GM13976 (cell line): ENCODE results near the gene MRPS33.
"Not testable (repeated sequence)": the region's sequence is repeated elsewhere in the genome, so short reads cannot be mapped to it uniquely, and the experiment has no call there.

Experiments
- DNase-seq: peaks from one replicate; pipeline ENCODE4 v3.0.0; 2012; ENCODE audit warnings: low spot score
- in situ Hi-C: fragments of 300-500 bp; cut with MboI; formaldehyde crosslinking; loops from one replicate; pipeline ENCODE4 v1.12.0; 2022; ENCODE audit warnings: low sequenced_read_pairs, mixed read lengths, inconsistent platforms; ENCODE audit not compliant: unreplicated experiment
- TF ChIP-seq, protein P1 (sequence below): IDR thresholded peaks from 2 replicates; pipeline ENCODE4 v1.5.1; 2012; ENCODE audit warnings: borderline replicate concordance, mild to moderate bottlenecking; ENCODE audit not compliant: insufficient read depth; ENCODE audit errors: extremely low read depth, missing control alignments, control extremely low read depth

MRPS33 gene

DNA sequence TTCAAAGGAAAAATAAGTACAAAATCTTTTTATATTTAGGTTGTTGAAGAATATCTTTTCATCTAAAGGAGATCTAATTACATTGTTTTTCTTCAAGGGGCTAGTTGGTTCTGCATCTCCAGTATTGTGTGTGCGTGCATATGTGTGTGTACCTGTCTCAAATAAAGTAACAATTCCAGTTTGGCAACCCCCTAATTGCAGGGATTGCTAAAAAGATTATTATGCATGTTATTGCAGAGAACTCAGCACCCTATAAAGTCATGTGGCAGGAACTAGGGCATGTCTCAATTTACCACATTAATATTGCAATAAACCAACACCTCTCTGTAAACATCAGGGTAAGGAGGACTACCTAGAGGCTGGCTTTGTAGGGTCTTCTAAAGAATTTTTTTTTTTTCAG lies 37.0 kb downstream of the MRPS33 start:
- in situ Hi-C loops, result no loop called here
- no peak for DNase-seq

DNA sequence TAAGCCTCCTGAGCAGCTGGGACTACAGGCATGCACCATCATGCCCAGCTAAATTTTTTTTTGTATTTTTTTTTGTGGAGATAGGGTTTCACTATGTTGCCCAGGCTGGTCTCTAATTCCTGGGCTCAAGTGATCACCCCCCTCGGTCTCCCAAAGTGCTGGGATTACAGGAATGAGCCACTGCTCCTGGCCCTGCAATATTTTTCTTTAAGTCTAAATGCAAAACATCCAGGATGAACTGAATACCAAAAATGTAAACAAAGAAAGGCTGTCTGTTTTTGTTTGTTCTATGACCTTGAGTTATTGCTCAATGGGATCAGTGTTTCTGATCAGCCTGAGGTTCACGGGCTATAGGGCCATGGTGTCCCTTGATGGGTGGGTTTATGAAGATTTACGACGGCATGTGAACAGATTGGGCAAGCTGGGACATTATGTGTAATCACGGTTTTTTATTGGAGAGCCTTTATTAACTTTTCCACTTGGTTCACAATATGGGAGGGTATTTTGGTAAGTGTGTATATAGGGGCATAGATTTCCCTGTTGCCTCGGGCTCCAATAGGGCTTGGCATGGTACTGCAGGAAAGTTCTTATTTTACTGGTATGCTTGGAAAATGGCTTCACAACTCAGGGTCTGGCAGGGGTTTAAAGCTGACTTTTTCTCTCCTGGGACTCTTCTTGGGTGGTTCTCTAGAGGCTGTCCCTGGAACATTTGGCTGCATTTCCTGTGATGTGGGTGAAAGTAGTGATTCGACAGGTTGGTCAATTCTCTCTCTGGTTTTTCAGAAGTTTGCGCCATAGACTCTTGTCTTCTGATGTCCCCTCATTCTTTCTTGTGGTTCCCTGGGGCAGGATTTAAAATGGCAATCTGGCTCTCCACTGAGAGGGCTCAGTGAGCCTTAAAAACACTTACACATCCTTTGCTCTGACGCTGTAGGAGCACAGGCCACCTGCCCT lies 41.6 kb downstream of the MRPS33 start:
- TF ChIP-seq, protein P1, sequence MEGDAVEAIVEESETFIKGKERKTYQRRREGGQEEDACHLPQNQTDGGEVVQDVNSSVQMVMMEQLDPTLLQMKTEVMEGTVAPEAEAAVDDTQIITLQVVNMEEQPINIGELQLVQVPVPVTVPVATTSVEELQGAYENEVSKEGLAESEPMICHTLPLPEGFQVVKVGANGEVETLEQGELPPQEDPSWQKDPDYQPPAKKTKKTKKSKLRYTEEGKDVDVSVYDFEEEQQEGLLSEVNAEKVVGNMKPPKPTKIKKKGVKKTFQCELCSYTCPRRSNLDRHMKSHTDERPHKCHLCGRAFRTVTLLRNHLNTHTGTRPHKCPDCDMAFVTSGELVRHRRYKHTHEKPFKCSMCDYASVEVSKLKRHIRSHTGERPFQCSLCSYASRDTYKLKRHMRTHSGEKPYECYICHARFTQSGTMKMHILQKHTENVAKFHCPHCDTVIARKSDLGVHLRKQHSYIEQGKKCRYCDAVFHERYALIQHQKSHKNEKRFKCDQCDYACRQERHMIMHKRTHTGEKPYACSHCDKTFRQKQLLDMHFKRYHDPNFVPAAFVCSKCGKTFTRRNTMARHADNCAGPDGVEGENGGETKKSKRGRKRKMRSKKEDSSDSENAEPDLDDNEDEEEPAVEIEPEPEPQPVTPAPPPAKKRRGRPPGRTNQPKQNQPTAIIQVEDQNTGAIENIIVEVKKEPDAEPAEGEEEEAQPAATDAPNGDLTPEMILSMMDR, result no peak
- in situ Hi-C loops, result no loop called here

More for the DNA sequence above, 37.0 kb downstream of the MRPS33 start:
- TF ChIP-seq, protein P1, result no peak

DNA sequence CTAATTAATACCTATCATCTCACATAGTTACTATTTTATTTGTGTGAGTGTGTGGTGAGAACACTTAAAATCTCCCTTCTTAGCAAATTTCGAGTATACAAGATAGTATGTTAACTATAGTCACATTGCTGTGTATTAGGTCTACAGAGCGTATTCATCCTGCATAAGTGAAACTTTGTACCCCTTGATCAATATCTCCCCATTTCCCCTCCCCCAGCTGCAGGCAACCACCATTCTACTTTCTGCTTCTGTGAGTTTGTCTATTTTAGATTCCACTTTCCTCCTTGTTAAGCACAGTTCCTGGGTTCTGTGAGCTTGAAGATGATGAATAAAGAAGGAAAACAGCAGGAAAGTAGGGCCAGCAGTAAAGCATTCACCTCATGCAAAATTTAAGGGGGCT lies 42.4 kb downstream of the MRPS33 start:
- in situ Hi-C loops, result no loop called here
- TF ChIP-seq, protein P1, result no peak
- DNase-seq, result no peak

More for the DNA sequence above, 41.6 kb downstream of the MRPS33 start:
- no peak for DNase-seq

DNA sequence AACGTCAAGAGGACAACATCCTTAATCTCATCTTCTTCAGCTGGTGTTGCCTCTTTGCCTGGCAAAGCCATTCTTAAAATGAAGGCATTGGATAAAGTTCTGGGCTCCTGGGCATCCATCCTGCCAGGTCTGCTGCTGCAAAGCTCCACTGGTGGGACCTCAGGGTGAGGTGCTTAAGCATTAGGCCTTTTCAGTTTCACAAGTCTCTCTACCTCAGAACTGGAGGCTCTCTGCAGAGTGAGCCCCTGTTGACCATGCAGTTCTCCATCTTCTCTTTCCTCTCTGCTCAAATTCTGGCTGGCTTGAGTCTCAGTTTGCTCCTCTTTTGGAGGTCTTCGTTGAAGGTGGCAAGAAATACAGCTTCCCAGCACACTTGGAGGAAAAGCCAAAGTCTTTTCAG lies 47.3 kb downstream of the MRPS33 start:
- in situ Hi-C loops, result no loop called here
- DNase-seq, result no peak
- TF ChIP-seq, protein P1, result no peak

DNA sequence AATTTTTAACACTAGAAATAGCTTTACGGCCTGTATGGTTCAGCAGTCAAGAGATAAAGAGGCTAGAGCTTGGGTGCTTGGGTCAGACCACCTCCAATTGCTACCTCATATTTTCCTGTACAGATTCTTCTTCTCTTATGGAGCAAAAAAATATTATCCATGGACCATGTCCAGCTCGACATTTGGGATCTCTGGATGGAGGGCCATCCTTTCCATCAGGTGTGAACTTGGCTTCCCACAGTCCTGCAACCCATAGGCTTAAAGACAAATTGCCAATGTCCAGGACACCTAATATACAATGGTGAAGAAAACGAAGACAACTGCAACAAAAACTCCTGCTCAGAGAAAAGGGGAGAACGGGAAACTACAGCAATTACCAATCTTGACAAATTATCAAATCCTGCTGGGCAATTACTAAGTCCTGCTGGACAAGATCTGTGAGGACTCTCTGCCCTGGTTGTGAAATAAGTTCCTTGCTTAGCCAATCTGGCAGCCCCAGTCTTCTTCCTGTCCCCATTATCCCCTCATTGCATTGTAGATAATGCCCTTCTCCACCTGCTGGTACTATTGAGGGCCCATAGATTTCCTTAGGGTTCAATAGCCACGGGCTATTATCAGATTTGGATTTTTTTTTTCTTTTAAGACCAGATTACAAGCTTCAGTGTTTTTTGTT lies 48.1 kb downstream of the MRPS33 start:
- TF ChIP-seq, protein P1, result no peak
- in situ Hi-C loops, result no loop called here
- DNase-seq, result no peak

DNA sequence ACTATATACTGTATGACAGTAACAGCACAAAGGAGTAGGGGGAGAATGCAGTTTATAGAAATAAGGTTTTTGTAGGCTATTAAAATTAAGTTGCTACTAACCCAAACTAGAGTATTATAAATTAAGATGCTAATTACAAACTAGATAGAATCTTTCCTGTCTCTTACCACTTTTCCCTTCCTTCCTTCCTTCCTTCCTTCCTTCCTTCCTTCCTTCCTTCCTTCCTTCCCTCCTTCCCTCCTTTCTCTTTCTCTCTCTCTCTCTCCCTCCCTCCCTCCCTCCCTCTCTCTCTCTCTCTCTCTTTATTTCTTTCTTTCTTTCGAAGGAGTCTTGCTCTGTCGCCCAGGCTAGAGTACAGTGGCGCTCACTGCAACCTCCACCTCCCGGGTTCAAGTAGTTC lies 53.6 kb downstream of the MRPS33 start:
- in situ Hi-C loops, result no loop called here
- TF ChIP-seq, protein P1, result no peak
- DNase-seq, result no peak

DNA sequence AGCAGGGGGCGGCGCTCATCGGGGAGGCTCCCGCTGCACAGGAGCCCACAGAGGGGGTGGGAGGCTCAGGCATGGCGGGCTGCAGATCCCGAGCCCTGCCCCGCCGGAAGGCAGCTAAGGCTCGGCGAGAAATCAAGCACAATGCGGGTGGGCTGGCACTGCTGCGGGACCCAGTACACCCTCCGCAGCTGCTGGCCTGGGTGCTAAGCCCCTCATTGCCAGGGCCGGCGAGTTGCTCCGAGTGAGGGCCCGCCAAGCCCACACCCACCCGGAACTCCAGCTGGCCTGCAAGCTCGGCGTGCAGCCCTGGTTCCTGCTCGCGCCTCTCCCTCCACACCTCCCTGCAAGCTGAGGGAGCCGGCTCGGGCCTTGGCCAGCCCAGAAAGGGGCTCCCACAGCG lies 57.8 kb downstream of the MRPS33 start:
- DNase-seq, in situ Hi-C loops: not testable (repeated sequence)
